ENCODE data around the gene PAQR5.

- TF ChIP-seq POLR2A (IDR thresholded peaks at IDR 0.05) (no peak), CTCF (IDR thresholded peaks at IDR 0.05) (no peak), POLR2AphosphoS5 (IDR thresholded peaks at IDR 0.05) (no peak), EP300 (IDR thresholded peaks at IDR 0.05) (no peak)
Observed at GRCh38 chr15:69272891-69273290, 25.8 kb upstream of the PAQR5 start.

Data from sigmoid colon (tissue), 4 donors.